Fibroblast of pulmonary artery (primary cell): ENCODE data around the gene APOA1.

Experiments
- DNase-seq: peaks from one replicate; pipeline ENCODE4 v3.0.0-alpha.2; 2010; ENCODE audit warnings: low read depth
- H3K4me3 ChIP-seq: replicated peaks from 2 replicates; pipeline ENCODE4 v1.5.1; 2011; ENCODE audit warnings: low read depth, mild to moderate bottlenecking, control low read depth, low read length, moderate library complexity
- CTCF ChIP-seq: IDR thresholded peaks from 2 replicates; pipeline ENCODE4 v1.5.1; 2011; ENCODE audit warnings: mild to moderate bottlenecking, control low read depth, low read length, inconsistent platforms; ENCODE audit errors: missing control alignments

Gene APOA1

GRCh38 chr11:116819049-116819448 lies 18.4 kb downstream of the APOA1 start:
- H3K4me3 ChIP-seq: no peak overlapping the region
- DNase-seq: no peak
- no peak for TF ChIP-seq CTCF

GRCh38 chr11:116814502-116814901 lies 22.9 kb downstream of the APOA1 start:
- TF ChIP-seq CTCF: no peak

GRCh38 chr11:116813781-116814471 lies 23.5 kb downstream of the APOA1 start:
- peak; percentile 33 for DNase-seq

More at GRCh38 chr11:116814502-116814901, 22.9 kb downstream of the APOA1 start:
- no peak for DNase-seq
- H3K4me3 ChIP-seq: no peak overlapping the region

GRCh38 chr11:116813170-116813569 lies 24.3 kb downstream of the APOA1 start:
- no peak for TF ChIP-seq CTCF
- no peak for DNase-seq
- no peak overlapping the region for H3K4me3 ChIP-seq

More at GRCh38 chr11:116813781-116814471, 23.5 kb downstream of the APOA1 start:
- H3K4me3 ChIP-seq: no peak overlapping the region
- no peak for TF ChIP-seq CTCF

GRCh38 chr11:116812109-116812508 lies 25.3 kb downstream of the APOA1 start:
- TF ChIP-seq CTCF: no peak
- no peak overlapping the region for H3K4me3 ChIP-seq
- no peak for DNase-seq

- no peak for TF ChIP-seq CTCF
- no peak overlapping the region for H3K4me3 ChIP-seq
- no peak for DNase-seq
These were observed 26.2 kb downstream of the APOA1 start for GRCh38 chr11:116811194-116811593.
